Suprapubic skin (tissue), 4 donors: ENCODE data around the gene ESRP2. TPM values are rescaled to one million over a fixed set of nuclear protein-coding genes. Genes with fewer than 3 reads are reported as not detected.

ENCODE experiments used
- DNase-seq, 2 donors: peaks; one replicate each; pipeline ENCODE4 v3.0.0-alpha.2; 2019; ENCODE audit warnings: low spot score in 2 of 2
- H3K27ac ChIP-seq: fragments of 200-600 bp; sonication (generic); one replicate; pipeline ENCODE4 v1.5.1; 2019
- H3K27me3 ChIP-seq: fragments of 200-600 bp; sonication (generic); one replicate; pipeline ENCODE4 v1.5.1; 2019
- H3K36me3 ChIP-seq: fragments of 200-600 bp; sonication (generic); one replicate; pipeline ENCODE4 v1.5.1; 2019
- H3K4me1 ChIP-seq: fragments of 200-600 bp; sonication (generic); one replicate; pipeline ENCODE4 v1.5.1; 2019
- H3K4me3 ChIP-seq: fragments of 200-600 bp; sonication (generic); one replicate; pipeline ENCODE4 v1.5.1; 2019; ENCODE audit warnings: mild to moderate bottlenecking
- H3K9me3 ChIP-seq: fragments of 200-600 bp; sonication (generic); one replicate; pipeline ENCODE4 v1.5.1; 2019
- EP300 ChIP-seq: sonication (generic); formaldehyde crosslinking; IDR thresholded peaks from one replicate; pipeline ENCODE4 v1.6.1; 2017; ENCODE audit warnings: antibody characterized with exemption
- POLR2A ChIP-seq, 2 donors: fragments of 450-650 bp; IDR thresholded peaks; one replicate each; pipeline ENCODE4 v1.6.1; 2017; ENCODE audit warnings: antibody characterized with exemption in 2 of 2, mild to moderate bottlenecking in 2 of 2, moderate library complexity in 2 of 2
- POLR2AphosphoS5 ChIP-seq, 3 donors: sonication (generic); formaldehyde crosslinking; IDR thresholded peaks; one replicate each; pipeline ENCODE4 v1.6.1; 2017; ENCODE audit warnings: antibody characterized with exemption in 3 of 3
- WGBS: methylation state at CpG from one replicate; pipeline ENCODE4 v1.1.5; 2018; 5-methylcytosine and 5-hydroxymethylcytosine counted together
- total RNA-seq, 4 donors: library from RNA; depleted of rRNA; stranded (reverse); fragments of >200 nt; gene quantifications; one replicate each; pipeline ENCODE4 v1.1.0, GENCODE V29; 2016
- TF ChIP-seq, protein P1 (sequence below), 2 donors: fragments of 200-600 bp in 1 of 2; fragments of 450-650 bp in 1 of 2; sonication (generic) in 1 of 2; IDR thresholded peaks; one replicate each; pipeline ENCODE4 v1.5.1; 2016 to 2019; ENCODE audit warnings: antibody characterized with exemption in 2 of 2, mild to moderate bottlenecking in 1 of 2, moderate library complexity in 1 of 2

ESRP2 gene
- total RNA-seq, 4 donors from 2014 or later: 77.0 to 133 (median 99.7) TPM

DNA sequence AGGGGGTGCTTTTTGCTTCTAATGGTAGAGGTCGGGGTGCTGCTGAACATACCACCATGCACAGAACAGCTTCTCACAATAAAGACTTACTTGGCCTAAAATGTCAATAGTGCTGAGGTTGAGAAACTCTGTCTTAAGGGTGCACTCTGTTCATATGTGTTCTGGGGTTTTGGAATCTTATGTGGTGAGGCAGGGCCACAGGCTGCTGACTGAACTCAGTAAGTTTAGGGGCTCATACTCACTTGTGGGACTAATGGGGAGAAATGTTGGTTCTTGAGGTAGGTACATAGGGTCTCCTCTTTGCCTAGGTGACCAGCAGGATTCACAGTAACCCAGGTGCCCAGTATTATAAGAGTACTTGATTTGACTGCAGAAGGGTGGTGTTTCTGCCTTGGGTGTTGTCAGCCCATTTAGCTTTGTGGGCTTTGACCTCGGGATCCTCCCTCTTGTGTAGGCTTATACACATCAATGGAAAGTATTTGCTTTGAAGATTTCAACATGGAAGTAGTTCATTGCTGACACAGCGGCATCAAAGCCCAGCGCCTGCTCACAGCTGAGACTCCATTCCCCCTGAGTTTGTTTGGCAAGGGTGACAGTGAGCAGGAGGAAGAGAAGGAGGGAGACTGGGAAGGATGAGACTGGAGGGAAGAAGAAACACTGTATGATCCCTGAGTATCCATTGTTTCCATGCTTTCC, 45.6 kb upstream of the ESRP2 start:
- H3K4me1 ChIP-seq: peaks cover 59% of the 10 kb centered on the region
- TF ChIP-seq EP300 (no peak), POLR2A (IDR thresholded peaks at IDR 0.05) (no peak), POLR2AphosphoS5 (IDR thresholded peaks at IDR 0.05) (no peak)
- TF ChIP-seq, protein P1, sequence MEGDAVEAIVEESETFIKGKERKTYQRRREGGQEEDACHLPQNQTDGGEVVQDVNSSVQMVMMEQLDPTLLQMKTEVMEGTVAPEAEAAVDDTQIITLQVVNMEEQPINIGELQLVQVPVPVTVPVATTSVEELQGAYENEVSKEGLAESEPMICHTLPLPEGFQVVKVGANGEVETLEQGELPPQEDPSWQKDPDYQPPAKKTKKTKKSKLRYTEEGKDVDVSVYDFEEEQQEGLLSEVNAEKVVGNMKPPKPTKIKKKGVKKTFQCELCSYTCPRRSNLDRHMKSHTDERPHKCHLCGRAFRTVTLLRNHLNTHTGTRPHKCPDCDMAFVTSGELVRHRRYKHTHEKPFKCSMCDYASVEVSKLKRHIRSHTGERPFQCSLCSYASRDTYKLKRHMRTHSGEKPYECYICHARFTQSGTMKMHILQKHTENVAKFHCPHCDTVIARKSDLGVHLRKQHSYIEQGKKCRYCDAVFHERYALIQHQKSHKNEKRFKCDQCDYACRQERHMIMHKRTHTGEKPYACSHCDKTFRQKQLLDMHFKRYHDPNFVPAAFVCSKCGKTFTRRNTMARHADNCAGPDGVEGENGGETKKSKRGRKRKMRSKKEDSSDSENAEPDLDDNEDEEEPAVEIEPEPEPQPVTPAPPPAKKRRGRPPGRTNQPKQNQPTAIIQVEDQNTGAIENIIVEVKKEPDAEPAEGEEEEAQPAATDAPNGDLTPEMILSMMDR (IDR thresholded peaks at IDR 0.05): no peak
- H3K27ac ChIP-seq: peak overlapping the region; percentile 75
- H3K27me3 ChIP-seq: no peaks in the 10 kb centered on the region
- H3K4me3 ChIP-seq: no peak overlapping the region
- DNase-seq: no peak
- WGBS: 84% methylated on average over 4 of the region's 4 CpGs
- no peaks in the 10 kb centered on the region for H3K9me3 ChIP-seq
- peaks cover 3% of the 10 kb centered on the region for H3K36me3 ChIP-seq

DNA sequence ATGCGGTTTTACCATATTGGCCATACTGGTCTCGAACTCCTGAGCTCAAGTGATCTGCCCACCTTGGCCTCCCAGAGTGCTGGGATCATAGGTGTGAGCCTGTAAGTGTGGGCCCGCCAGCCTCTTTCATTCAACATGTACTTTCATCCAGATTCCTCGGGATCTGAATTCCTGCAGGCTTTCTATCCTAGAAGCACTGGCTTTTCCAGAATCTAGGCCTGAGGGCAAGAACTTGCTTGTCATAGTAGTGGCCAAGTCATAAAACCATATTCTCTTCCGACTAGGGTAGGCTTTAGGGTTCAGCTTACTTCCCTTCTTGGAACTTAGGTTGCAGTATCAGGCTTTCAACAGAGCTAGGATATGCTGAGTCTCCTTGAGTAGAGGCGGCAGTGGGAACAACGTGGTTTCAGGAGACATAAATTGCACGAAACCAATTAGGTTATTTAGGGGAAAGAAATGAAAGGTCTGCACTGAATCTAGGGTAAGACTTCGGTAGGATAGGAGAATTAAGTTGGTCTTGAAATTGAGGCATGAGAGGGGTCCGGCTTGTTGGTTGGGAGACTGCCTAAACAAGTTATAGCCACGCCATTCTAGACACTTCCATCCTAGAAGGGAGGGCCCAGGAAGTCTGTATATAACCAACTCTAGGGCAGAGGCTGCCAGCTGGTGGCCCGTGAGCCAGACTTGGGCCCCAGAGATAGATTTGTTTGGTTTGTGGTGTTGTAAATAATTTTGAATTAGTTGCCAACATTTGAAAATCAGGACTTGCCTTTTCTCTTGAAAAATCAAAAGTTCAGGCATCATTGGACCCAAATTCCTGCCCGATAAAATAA, 44.0 kb upstream of the ESRP2 start:
- Histone ChIP-seq H3K36me3 (peaks cover 5% of the 10 kb centered on the region), H3K27me3 (no peaks in the 10 kb centered on the region), H3K9me3 (no peaks in the 10 kb centered on the region), H3K27ac (no peak overlapping the region), H3K4me1 (peaks cover 60% of the 10 kb centered on the region), H3K4me3 (no peak overlapping the region)
- WGBS: 79% methylated on average over 13 of the region's 13 CpGs
- TF ChIP-seq POLR2AphosphoS5 (IDR thresholded peaks at IDR 0.05): no peak
- TF ChIP-seq POLR2A (IDR thresholded peaks at IDR 0.05): no peak
- no peak for TF ChIP-seq EP300
- TF ChIP-seq, protein P1 (IDR thresholded peaks at IDR 0.05): no peak
- no peak for DNase-seq

DNA sequence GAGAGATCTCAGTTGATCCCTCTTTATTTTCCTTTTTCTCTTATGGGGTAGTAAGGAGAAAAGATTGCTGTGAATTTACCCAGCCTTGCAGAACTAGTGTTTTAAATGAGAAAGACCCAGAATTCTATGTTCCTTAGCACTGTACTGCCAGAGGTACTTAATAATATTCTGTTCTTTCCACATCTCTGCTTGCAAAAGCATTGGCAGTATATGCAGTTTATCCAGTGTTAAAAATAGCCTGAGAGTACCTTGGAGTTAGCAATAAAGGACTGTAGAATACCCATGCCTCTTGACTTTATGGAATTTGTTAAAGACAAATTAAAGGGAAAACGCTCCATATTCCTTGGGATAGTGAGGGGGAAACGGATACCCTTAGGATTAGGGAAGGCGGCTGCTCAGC, 40.3 kb upstream of the ESRP2 start:
- H3K27me3 ChIP-seq: no peaks in the 10 kb centered on the region
- H3K4me3 ChIP-seq: no peak overlapping the region
- 41% methylated on average over 3 of the region's 3 CpGs for WGBS
- H3K27ac ChIP-seq: peak overlapping the region; percentile 78
- H3K4me1 ChIP-seq: peaks cover 63% of the 10 kb centered on the region
- H3K9me3 ChIP-seq: no peaks in the 10 kb centered on the region
- TF ChIP-seq POLR2A (IDR thresholded peaks at IDR 0.05) (no peak), POLR2AphosphoS5 (IDR thresholded peaks at IDR 0.05) (no peak)
- TF ChIP-seq, protein P1 (IDR thresholded peaks at IDR 0.05): no peak
- DNase-seq: no peak
- H3K36me3 ChIP-seq: peaks cover 10% of the 10 kb centered on the region

DNA sequence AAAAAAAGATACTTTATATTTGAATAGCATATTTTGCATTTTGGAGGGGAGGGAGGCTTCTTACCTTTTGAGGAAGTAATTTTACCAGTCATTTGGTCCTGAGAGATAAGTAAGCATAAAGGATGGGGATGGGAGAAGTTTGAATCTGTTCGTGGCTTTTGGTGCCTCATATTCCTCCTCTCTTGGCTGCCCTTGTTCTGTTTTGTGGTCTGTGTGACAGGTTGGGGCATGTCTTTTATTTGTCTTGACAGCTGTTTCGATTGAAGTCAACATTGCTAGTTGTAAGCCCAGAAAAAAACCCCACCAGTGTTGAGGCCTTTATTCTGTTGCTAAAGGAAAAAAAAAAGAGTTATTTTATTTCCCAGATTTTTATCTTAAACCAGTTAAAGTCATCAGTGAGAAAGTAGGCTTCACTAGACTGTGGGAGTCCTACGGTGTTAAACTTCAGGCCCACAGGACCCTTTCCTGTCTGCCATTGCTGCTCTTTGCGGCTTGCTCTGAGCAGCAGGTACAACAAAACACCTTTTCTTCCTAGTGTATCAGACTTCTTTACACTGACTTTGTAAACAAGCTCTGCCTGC, 39.8 kb upstream of the ESRP2 start:
- peaks cover 10% of the 10 kb centered on the region for H3K36me3 ChIP-seq
- peak overlapping the region; percentile 78 for H3K27ac ChIP-seq
- TF ChIP-seq POLR2A (IDR thresholded peaks at IDR 0.05) (no peak), POLR2AphosphoS5 (IDR thresholded peaks at IDR 0.05) (no peak), EP300 (no peak)
- TF ChIP-seq, protein P1 (IDR thresholded peaks at IDR 0.05): no peak
- no peaks in the 10 kb centered on the region for H3K27me3 ChIP-seq
- no peaks in the 10 kb centered on the region for H3K9me3 ChIP-seq
- no peak overlapping the region for H3K4me3 ChIP-seq
- H3K4me1 ChIP-seq: peaks cover 58% of the 10 kb centered on the region
- DNase-seq: no peak
- 46% methylated on average over 4 of the region's 4 CpGs for WGBS

DNA sequence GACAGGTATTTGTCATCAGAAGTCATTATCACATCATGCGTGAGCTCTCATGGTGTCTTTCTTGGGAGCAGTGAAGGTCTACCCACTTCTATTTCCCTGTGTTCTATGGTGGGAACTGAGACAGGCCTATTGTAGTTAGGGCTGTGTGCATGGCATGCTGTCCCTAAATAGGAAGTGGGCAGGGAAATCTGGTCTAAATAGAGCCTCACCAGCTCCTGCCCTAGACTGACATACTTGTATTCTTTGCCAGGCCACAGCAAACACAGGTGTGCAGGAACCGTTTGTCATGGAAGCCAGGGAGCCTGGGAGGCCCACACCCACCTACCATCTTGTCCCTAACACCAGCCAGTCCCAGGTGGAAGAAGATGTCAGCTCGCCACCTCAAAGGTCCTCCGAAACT, 38.5 kb upstream of the ESRP2 start:
- Histone ChIP-seq H3K4me1 (peaks cover 58% of the 10 kb centered on the region), H3K9me3 (no peaks in the 10 kb centered on the region), H3K4me3 (no peak overlapping the region), H3K36me3 (peaks cover 10% of the 10 kb centered on the region), H3K27me3 (no peaks in the 10 kb centered on the region), H3K27ac (no peak overlapping the region)
- TF ChIP-seq EP300 (no peak), POLR2A (IDR thresholded peaks at IDR 0.05) (no peak), POLR2AphosphoS5 (IDR thresholded peaks at IDR 0.05) (no peak)
- TF ChIP-seq, protein P1 (IDR thresholded peaks at IDR 0.05): no peak
- no peak for DNase-seq
- WGBS: 100% methylated on average over 1 of the region's 4 CpGs
